SU-DHL-6 (cell line): ENCODE measurements around the gene JMJD7.

ENCODE experiments used
- H2AFZ ChIP-seq: fragments of 200-600 bp; sonication (generic); 2 replicates; pipeline ENCODE4 v1.6.1; 2014; ENCODE audit warnings: low read depth, mild to moderate bottlenecking, moderate library complexity, mixed read lengths, antibody characterized with exemption, low read length; ENCODE audit not compliant: severe bottlenecking
- H3F3A ChIP-seq: fragments of 200-600 bp; shearing (Covaris generic); 2 replicates; pipeline ENCODE4 v1.6.0; 2016; ENCODE audit warnings: antibody characterized with exemption, mild to moderate bottlenecking; ENCODE audit not compliant: insufficient read depth
- H3K27ac ChIP-seq: fragments of 200-600 bp; sonication (generic); 2 replicates; pipeline ENCODE4 v1.5.1; 2016; ENCODE audit warnings: low read depth, mild to moderate bottlenecking, low read length, moderate library complexity, mixed read lengths
- H3K27me3 ChIP-seq: fragments of 200-600 bp; sonication (generic), shearing (Covaris generic); 2 replicates; pipeline ENCODE4 v1.6.0; 2014; ENCODE audit warnings: mild to moderate bottlenecking, low read length
- H3K36me3 ChIP-seq: fragments of 200-600 bp; sonication (generic); 2 replicates; pipeline ENCODE4 v1.6.1; 2014; ENCODE audit warnings: mild to moderate bottlenecking, low read length, mixed read lengths
- H3K4me2 ChIP-seq: fragments of 300-600, 200-600 bp; shearing (Covaris generic), sonication (generic); 2 replicates; pipeline ENCODE4 v1.6.0; 2014; ENCODE audit warnings: low read length, low read depth, mild to moderate bottlenecking; ENCODE audit not compliant: poor library complexity, severe bottlenecking
- H3K4me3 ChIP-seq: fragments of 200-600 bp; sonication (generic); 2 replicates; pipeline ENCODE4 v1.5.1; 2014; ENCODE audit warnings: antibody characterized with exemption, low read length, mild to moderate bottlenecking, mixed read lengths; ENCODE audit not compliant: insufficient read depth, poor library complexity, severe bottlenecking
- H3K79me2 ChIP-seq: fragments of 200-600 bp; sonication (generic); 2 replicates; pipeline ENCODE4 v1.6.1; 2014; ENCODE audit warnings: mild to moderate bottlenecking, low read length, moderate library complexity; ENCODE audit not compliant: insufficient read depth
- H3K9ac ChIP-seq: fragments of 200-600 bp; sonication (generic); 2 replicates; pipeline ENCODE4 v1.7.0; 2014; ENCODE audit warnings: mild to moderate bottlenecking, low read length
- H3K9me2 ChIP-seq: fragments of 200-600 bp; sonication (generic); replicated peaks from 2 replicates; pipeline ENCODE4 v1.6.1; 2014; ENCODE audit warnings: low read length; ENCODE audit not compliant: insufficient read depth
- H3K9me3 ChIP-seq: fragments of 200-600 bp; sonication (generic); 2 replicates; pipeline ENCODE4 v1.6.1; 2014; ENCODE audit warnings: low read length, mixed read lengths; ENCODE audit not compliant: insufficient read depth
- H4K20me1 ChIP-seq: fragments of 200-600 bp; sonication (generic); 2 replicates; pipeline ENCODE4 v1.6.1; 2014; ENCODE audit warnings: low read depth, mild to moderate bottlenecking, antibody characterized with exemption, low read length, moderate library complexity, mixed read lengths
- EZH2phosphoT487 ChIP-seq: fragments of 200-600 bp; sonication (generic), shearing (Covaris generic); conservative IDR thresholded peaks from 2 replicates; pipeline ENCODE4 v1.6.1; 2018; ENCODE audit warnings: mild to moderate bottlenecking, antibody characterized with exemption, low read length, moderate library complexity, mixed read lengths
- TF ChIP-seq, protein P1 (sequence below): fragments of 200-600 bp; sonication (generic); IDR thresholded peaks from one replicate; pipeline ENCODE4 v1.5.1; 2017; ENCODE audit warnings: antibody characterized with exemption, mild to moderate bottlenecking, low read length, moderate library complexity; ENCODE audit not compliant: insufficient read depth, poor library complexity, severe bottlenecking

The JMJD7 gene

DNA sequence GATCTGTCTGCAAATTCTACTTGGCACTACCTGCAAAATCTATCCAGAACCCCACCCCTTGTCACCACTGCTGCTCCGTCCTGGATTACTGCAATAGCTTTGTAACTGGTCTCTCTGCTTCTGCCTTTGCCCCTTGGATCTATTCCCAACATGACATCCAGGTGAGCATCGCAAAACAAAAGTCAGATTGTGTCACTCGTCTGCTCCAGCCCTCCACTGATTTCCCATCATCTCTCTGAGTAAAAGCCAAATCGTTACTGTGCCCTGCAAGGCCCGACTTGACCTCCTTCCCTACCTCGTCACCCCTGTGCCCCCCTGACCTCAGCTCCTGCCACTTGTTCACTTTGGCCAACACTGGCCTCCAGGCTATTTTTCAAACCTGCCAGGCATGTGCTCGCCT, 56.6 kb downstream of the JMJD7 start:
- no peak overlapping the region for H2AFZ ChIP-seq
- no peaks in the 10 kb centered on the region for H3K79me2 ChIP-seq
- H3K9me3 ChIP-seq: no peaks in the 10 kb centered on the region
- H3K4me3 ChIP-seq: no peak overlapping the region
- no peaks in the 10 kb centered on the region for H3K9me2 ChIP-seq
- TF ChIP-seq EZH2phosphoT487: no peak
- TF ChIP-seq, protein P1, sequence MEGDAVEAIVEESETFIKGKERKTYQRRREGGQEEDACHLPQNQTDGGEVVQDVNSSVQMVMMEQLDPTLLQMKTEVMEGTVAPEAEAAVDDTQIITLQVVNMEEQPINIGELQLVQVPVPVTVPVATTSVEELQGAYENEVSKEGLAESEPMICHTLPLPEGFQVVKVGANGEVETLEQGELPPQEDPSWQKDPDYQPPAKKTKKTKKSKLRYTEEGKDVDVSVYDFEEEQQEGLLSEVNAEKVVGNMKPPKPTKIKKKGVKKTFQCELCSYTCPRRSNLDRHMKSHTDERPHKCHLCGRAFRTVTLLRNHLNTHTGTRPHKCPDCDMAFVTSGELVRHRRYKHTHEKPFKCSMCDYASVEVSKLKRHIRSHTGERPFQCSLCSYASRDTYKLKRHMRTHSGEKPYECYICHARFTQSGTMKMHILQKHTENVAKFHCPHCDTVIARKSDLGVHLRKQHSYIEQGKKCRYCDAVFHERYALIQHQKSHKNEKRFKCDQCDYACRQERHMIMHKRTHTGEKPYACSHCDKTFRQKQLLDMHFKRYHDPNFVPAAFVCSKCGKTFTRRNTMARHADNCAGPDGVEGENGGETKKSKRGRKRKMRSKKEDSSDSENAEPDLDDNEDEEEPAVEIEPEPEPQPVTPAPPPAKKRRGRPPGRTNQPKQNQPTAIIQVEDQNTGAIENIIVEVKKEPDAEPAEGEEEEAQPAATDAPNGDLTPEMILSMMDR: no peak
- no peak overlapping the region for H3K9ac ChIP-seq
- no peak overlapping the region for H3K27ac ChIP-seq
- H3F3A ChIP-seq: no peaks in the 10 kb centered on the region
- no peak overlapping the region for H3K4me2 ChIP-seq
- H3K27me3 ChIP-seq: no peaks in the 10 kb centered on the region
- H3K36me3 ChIP-seq: no peaks in the 10 kb centered on the region
- H4K20me1 ChIP-seq: no peaks in the 10 kb centered on the region

DNA sequence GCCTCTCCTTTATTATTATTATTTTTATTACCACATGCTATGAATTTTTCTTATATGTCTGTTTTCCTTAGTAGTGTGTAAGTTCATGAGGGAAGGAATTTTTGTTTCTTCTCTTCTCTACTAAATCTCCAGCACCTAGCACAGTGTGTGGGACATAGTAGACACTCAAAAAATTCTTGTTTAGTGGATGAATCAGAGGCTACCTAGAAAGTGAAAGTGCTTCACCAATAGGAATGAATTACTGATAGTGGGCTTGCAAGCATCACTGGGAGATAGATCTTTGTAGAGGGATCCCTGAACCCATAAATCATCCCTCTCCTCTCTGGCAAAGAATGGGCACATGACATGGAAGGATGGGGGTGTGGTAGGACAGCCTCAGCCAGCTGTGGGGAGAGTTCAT, 57.4 kb downstream of the JMJD7 start:
- no peak overlapping the region for H3K4me3 ChIP-seq
- no peaks in the 10 kb centered on the region for H3K9me3 ChIP-seq
- no peak overlapping the region for H3K4me2 ChIP-seq
- no peaks in the 10 kb centered on the region for H3K79me2 ChIP-seq
- H4K20me1 ChIP-seq: no peaks in the 10 kb centered on the region
- H2AFZ ChIP-seq: no peak overlapping the region
- no peak for TF ChIP-seq EZH2phosphoT487
- TF ChIP-seq, protein P1: no peak
- no peaks in the 10 kb centered on the region for H3K27me3 ChIP-seq
- no peak overlapping the region for H3K9ac ChIP-seq
- no peaks in the 10 kb centered on the region for H3F3A ChIP-seq
- no peaks in the 10 kb centered on the region for H3K36me3 ChIP-seq
- H3K27ac ChIP-seq: no peak overlapping the region
- no peaks in the 10 kb centered on the region for H3K9me2 ChIP-seq

GRCh38 chr15:41885841-41886240, 57.9 kb downstream of the JMJD7 start:
- H2AFZ ChIP-seq: no peak overlapping the region
- H3F3A ChIP-seq: no peaks in the 10 kb centered on the region
- TF ChIP-seq EZH2phosphoT487: no peak
- TF ChIP-seq, protein P1: no peak
- H3K9me3 ChIP-seq: no peaks in the 10 kb centered on the region
- no peak overlapping the region for H3K9ac ChIP-seq
- no peak overlapping the region for H3K4me3 ChIP-seq
- no peaks in the 10 kb centered on the region for H3K36me3 ChIP-seq
- H3K27ac ChIP-seq: no peak overlapping the region
- no peak overlapping the region for H3K4me2 ChIP-seq
- no peaks in the 10 kb centered on the region for H4K20me1 ChIP-seq
- no peaks in the 10 kb centered on the region for H3K27me3 ChIP-seq
- H3K79me2 ChIP-seq: no peaks in the 10 kb centered on the region
- H3K9me2 ChIP-seq: no peaks in the 10 kb centered on the region
